HL-60 (cell line): ENCODE results near the gene SORT1.

ENCODE experiments used
- CTCF ChIP-seq: IDR thresholded peaks from one replicate; pipeline ENCODE4 v1.5.1; 2011; ENCODE audit warnings: low read length, control low read depth, inconsistent platforms; ENCODE audit not compliant: insufficient read depth
- GABPA ChIP-seq: IDR thresholded peaks from 2 replicates; pipeline ENCODE4 v1.6.1; 2012; ENCODE audit warnings: low read depth
- POLR2AphosphoS5 ChIP-seq: IDR thresholded peaks from 2 replicates; pipeline ENCODE4 v1.6.1; 2012; ENCODE audit warnings: low read depth
- REST ChIP-seq: IDR thresholded peaks from 2 replicates; pipeline ENCODE4 v1.6.1; 2012; ENCODE audit warnings: low read depth; ENCODE audit not compliant: insufficient replicate concordance
- SPI1 ChIP-seq: IDR thresholded peaks from 2 replicates; pipeline ENCODE4 v1.6.1; 2012; ENCODE audit warnings: low read depth, mild to moderate bottlenecking, borderline replicate concordance

- TF ChIP-seq SPI1 (no peak), CTCF (no peak), GABPA (no peak), POLR2AphosphoS5 (no peak), REST (no peak)
Measured at GRCh38 chr1:109273570-109274288, 124.0 kb downstream of the SORT1 start.
